Medulla oblongata (tissue), 1 donor: ENCODE results near the gene FAT3.

ENCODE experiments used
- DNase-seq: peaks from one replicate; pipeline ENCODE4 v3.0.0-alpha.2; 2015; ENCODE audit errors: extremely low spot score

FAT3 gene

DNA sequence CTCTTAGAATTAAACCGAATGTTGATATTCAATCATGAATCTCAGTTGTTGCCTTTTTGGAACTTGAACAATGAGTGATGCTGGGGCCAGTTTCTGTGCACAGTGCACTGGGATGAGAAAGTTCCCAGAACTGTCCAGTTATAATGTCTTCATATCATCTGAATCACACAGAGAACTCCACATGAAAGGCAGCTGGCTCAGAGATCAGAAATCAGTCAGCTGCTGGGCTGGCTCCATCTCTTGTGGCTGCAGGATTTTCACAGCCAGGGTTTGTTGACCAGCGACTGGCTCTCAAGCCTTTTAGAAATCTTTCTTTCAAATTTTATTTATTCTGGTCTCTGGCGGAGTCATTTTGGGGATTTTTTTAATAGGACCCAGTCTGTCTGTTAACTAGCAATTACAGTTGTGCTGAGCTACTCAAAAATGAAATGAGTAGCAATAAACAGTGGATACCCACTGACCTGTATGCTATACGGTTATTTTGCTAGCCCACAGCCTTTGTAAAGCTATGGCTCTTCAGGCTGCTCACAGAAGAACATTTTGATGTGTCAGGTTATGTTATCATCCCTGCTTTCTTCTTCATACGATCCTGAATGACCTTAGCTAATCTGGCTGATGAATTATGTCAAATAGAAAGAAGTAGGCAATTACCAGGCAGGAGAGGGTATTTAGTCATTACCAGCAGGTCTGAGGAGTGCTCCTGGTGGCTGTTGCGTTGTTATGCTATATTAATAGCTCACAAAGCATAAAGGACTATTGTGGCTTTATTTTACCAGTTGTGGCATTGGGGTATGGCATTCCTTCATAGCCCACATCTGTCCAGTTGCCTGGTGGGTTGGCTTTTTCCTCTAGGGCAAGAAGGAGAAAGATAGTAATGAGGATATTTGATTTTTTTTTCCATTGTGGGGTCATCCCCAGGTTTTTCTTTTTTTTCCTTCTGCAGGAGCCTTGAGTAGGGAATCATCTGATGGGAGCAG lies 3.6 kb downstream of the FAT3 start:
- DNase-seq: peak; percentile 33

DNA sequence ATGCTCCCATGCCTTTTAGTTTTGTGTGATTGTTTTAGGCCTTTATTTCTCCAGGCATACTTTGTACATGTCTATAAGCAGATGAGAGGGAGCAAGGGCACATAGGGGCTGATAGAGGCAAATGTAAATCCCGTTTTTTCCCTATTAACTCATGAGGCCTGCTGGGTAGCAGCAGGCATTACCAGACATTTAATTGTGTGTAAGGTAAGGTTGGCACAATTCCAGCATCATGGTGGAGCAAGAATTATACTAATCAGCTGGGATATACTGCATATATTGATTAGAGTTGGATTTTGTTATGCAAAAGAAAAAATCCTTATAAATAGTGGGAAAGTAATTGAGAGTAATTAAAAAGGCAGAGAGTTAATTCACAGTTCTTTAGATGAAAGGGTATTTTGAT lies 12.2 kb downstream of the FAT3 start:
- no peak for DNase-seq

DNA sequence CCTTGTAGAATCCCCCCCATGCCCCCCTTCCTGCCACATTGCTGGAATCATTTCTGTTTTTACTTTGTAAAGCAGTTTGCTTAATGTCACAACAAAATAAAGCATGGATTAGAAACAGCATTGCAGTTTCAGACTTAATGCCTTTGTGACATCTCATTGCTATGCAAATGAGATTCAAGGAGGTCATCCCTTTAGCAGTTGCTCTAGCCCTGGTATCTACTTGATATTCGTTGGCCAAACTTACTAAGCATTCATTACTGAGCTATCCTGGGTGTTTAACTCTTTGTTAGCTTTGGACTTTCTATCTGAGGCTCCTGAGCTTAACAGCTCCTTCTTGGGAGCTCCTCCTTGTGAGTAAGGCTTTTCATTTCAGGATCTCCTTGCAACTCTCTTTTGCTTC lies 16.3 kb downstream of the FAT3 start:
- no peak for DNase-seq

DNA sequence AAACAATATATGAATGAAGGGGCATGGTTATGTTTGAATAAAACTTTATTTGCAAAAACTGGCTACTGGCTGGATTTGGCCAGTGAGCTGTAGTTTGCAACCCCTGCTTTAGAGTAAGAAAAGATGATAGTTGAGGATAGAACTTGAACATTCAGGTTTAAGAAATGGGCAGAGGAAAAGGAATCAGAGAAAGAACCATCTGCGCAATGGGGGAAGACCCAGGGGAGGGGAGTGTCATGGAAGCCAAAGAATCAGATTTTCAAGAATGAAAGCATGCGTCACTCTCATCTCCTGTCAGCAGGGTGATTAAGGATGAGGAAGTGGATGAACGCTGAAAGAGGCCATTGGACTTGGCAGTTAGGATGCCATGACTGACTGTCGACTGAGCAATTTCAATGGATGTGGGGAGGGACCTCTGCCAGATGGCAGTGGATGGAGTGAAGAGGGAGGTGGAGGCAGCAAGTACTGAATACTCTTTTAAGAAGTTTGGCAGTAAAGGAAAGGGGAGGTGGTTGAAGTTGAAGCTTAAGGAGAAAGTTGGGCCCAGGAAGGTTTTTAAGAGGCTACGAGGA lies 21.2 kb downstream of the FAT3 start:
- DNase-seq: peak; percentile 66

DNA sequence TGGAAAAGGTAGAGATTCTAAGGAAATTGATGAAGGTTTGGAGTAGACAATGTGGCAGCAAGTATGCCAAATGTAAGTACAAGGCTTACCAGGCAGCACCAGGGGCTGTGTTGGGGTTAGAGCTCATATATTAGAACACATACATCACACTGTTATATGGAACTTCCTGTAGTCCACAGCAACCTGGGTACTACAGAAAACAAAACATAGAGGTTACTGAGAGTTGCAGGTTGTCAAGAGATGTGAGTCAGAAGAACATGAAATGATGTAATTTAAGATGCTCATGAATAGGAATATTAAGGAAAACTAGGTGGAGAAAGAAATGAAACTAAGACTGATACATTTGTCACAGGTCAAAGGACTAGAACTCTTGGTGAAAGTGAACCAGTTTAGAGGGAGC lies 22.0 kb downstream of the FAT3 start:
- DNase-seq: no peak

DNA sequence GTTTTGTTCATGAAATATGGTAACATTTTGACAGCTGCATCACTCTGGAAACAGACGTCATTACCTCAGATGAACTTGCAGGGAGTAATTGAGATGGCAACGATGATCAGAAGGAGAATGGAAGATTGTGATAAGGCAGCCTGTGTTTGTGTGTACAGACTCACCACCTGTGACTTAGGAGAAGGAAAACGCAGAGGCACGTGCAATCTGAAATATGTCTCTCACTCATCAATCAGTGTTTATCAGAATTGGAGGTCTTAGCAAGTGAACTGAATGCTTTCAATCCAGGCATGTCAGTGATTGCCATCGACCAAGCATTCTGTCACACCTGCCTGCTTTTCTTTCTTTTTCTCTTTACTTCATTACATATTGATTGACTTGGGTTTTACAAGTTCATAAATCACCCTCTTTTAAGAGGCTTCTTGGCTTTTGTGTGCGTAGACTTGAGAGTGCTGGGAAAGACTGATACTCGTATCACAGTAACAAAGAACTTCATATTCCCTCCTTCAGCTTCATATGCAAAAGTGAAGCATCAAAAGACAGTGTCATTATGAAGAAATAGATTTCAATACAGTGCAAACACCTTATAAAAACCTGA lies 24.6 kb downstream of the FAT3 start:
- DNase-seq: no peak

DNA sequence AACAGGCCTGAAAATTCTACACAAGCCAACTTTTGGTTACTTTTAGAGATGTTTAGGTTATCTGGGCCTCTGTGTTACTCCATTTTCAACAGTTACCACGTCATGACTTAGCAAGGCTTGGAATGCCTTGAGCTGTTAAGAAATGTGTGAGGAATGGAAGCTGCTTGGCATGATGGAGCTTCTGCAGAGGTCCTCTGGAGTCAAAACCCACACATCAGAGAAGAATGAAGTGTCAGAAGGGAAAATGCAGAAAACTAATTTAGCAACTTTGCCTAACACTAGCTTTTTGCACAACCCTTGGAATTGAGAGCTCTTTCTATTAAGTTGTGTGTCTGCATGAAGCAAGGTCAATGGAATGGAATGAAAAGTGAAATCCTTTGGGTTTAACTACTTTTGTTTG lies 27.4 kb downstream of the FAT3 start:
- no peak for DNase-seq

DNA sequence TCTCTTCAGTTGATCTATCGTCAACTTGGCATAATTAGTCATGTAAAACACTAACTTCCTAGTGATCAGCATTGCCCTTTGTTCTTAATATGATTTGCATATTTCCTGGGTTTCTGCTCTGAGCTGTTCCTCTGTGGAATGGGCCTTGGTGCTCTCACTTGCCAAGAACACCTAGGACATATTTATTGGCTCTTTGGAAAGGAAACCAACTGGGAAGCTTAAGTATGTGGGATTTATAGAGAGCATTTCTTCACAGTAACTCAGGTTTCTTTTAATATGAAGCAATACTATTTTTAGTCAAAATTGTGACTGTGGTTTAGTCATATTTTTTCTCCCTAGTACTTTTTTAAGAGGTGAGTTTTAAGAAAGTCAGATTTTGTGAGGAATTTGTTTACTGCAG lies 28.8 kb downstream of the FAT3 start:
- DNase-seq: no peak

DNA sequence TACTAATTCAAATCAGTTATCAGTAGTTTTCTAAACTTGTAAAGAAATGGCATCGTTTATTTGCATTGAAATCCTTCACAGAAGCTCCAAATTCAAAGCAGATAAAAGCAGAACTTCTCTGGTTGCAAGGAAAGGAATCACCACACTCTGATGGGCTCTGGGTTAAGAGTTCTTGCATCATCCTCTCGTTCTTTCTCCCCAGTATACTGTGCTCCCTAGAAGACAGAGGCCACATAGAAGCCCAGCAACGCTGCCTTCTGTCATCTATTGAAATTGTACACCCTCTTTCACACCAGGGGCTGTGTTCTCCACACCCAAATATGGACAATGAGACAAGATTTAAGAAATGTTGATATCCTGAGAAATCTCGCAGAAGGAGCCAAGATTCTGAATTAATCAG lies 29.3 kb downstream of the FAT3 start:
- DNase-seq: no peak

DNA sequence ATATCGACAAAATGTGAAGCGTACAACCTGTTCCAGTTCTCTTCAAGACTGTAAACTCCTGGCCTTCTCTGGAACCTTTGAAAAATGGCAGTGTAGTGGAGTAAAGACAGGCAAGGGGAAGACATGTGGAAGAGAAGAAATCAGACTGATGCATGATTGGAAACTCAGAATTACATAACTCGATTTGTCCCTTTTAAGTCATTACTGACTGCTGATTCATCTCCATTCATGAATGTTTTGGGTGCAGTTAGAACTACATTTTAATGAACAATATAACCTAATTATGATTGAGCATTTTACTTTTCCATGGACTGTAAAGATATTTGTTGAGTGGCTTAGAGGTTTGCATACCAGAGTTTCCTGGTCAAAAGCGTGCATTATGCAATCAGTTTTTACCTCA lies 32.9 kb downstream of the FAT3 start:
- no peak for DNase-seq

DNA sequence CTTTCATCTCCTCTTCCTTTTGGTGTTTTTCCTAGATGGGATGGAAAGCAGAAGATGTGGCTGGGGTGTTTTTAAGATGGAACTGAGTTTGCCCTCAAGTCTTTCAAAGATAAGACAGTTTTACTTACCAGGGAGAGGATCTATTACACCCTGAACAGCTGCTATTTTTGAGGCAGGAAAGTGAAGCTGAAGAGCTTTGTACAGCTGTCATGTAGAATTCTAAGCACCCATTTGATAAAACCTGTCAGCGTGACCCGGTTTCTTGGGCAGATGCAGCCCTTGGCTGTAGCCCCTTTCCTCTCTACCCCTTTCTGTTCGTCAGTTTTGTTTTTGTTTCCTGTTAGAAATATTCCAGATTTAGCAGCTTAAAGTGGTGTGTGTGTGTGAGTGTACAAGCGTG lies 35.2 kb downstream of the FAT3 start:
- no peak for DNase-seq

DNA sequence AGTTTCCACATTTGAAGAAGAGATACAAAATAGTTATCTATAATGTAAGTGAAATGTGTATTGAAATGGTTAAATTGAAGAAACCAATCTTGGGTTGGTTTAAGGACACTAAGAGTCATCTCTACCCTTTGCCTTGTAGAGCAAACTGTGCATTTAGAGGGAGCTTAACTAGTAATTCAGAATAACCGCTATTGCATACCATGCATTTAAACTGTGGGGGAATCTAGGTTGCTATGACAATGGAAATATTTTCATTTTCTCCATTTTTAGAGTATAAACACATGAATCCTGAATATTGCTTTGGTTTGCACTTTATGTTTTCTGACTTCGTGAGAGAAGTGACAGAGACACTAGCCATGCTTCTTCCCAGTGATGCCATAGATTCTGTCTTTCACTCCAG lies 39.7 kb downstream of the FAT3 start:
- no peak for DNase-seq

DNA sequence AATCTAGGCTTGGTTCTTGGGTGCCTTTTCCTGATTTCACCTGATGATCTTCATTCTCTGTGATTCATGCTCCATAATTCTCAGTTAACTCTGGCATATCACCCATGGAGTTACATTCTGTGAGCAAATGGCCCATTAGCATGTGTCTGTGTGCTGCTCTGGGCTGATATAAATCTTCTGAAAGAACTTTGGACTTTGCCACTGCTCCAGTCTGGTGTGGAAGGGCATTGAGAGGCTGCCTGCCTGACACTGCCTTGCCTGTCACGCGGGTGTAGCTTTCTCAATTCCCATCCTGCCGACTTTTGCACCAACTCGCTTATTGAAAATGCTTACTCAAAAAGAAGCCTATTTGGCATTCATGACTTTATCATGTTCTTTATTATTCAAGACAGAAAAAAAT lies 42.2 kb downstream of the FAT3 start:
- DNase-seq: peak; percentile 23

DNA sequence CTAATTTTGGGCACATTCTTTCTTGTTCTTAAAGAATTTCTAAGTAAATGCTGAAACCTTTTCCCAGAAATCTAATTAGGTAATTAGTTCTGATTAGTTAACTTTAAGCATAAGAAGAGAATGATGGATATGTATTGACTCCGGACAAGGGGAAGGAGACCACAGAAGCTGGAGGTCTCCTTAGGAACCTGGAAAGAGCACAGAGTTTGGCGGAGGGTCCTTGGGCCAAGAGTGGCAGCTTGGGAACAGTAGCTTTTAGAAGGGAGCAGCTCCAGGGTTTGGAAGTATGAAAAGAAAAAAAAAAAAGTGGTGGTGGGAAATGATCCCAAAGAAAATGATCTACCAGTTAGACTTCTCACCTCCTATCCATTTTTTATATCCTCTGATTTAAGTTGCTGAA lies 42.7 kb downstream of the FAT3 start:
- DNase-seq: no peak

DNA sequence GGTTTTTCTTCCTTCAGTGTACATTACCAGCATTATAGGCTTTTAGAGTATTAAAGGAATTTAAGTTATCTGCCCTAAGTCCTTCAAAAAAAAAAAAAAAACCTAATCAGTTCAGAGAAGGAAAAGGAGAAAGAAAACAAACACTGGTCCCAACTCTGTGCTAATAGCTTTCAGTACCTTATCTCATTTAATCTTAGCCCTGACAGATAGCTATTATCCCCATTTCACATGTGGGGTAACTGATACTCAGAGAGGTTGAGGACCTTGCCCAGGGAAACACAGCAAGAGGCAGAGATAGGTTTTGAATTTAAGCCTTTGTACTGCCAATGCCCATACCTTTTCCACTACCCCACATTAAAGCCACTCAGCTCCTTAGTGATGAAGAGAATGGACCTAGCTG lies 43.4 kb downstream of the FAT3 start:
- DNase-seq: no peak

DNA sequence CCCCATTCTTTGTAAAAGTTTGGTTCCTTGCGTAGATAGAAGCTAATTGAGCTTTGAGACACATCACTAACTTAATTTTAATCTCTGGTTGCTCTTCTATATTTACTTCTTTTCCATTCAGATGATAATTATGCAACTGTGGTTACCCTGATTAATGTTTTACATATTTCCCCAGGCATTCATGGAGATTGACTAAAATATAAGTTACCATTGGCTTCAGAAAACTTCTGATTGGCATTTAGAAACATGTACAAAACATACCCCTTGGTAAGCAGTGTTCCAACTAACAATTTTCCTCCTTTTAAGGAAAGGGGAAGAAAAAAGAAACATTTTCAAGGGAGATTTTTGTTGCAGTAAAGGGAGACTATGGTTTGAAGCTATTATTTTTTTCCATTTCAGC lies 43.9 kb downstream of the FAT3 start:
- DNase-seq: no peak

DNA sequence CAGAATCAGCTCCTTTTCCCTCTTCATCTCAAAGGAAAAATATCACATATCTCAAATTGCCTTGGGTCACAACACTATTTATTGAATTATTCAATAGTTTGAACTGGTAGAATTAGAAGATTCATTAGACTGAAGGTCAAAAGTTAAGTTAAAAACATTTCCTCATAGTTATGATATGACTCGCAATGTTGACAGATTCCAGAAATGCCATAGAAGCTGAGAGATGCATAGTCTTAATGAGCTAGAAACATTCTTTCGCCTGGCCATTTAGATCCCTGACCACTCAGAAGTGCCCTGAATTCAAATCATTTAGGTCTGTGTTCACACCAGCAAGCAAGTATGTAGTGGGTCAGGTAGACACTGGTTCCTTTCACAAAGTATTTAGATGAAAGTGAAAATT lies 44.4 kb downstream of the FAT3 start:
- no peak for DNase-seq

DNA sequence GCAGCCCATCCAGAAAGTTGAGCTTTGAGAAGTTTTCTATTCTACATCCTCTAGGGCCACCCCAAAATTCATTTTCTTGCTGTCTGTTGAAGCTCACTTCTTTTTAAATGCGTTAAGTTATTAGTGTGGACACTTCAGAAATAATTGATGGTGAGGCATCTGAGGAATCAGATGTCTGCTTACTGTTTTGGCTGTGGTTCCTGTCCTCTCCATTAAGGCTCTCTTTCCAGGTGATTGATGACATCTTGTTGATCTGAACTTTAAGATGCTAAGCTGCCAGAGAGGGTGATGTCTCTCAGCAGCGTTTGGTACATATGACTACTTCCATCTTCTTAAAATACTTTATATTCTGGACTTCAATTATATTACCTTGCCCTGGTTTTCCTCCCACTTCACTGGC lies 45.2 kb downstream of the FAT3 start:
- DNase-seq: no peak

DNA sequence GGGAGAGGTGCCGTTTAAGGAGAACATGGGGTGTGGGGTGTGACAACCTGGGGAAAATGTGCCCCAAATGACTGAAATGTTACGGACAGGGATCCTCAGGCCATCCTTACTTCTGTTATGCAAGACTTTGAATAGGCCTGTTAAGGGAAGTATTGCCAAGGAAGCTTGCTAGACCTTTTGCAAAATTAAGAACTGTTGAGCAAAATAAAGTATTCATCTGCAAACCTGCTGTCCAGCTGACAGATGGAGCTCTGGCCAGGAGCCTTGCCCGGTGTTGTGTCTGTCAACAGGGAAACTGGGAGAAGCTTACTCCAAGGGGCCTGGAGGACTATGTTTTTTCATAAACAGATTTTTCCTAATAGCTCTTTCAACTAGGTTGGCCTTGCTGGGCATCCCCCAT lies 48.0 kb downstream of the FAT3 start:
- peak; percentile 18 for DNase-seq
